ENCODE results near the gene KRT8.

DNA sequence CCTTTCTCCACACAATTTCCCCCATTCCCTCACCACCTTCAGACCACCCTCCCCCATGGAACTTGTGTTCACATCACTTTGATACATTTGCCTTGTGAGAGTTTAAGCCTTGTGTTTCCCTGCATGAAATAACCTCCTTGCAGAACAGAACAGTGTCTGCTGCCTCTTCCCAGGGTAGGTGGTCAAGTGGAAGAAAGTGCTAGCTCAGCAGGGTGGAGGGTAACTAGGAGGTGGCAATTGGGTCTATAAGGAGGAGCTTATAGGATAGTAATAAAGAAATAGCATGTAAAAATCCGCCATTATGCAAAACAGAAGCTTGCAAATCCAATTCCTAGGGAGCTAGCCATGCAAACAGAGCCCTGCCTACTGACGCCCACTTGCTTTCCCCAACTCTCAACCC lies 13.9 kb upstream of the KRT8 start:
- no peak for TF ChIP-seq POLR2A (IDR thresholded peaks at IDR 0.05)
- TF ChIP-seq, protein P1, sequence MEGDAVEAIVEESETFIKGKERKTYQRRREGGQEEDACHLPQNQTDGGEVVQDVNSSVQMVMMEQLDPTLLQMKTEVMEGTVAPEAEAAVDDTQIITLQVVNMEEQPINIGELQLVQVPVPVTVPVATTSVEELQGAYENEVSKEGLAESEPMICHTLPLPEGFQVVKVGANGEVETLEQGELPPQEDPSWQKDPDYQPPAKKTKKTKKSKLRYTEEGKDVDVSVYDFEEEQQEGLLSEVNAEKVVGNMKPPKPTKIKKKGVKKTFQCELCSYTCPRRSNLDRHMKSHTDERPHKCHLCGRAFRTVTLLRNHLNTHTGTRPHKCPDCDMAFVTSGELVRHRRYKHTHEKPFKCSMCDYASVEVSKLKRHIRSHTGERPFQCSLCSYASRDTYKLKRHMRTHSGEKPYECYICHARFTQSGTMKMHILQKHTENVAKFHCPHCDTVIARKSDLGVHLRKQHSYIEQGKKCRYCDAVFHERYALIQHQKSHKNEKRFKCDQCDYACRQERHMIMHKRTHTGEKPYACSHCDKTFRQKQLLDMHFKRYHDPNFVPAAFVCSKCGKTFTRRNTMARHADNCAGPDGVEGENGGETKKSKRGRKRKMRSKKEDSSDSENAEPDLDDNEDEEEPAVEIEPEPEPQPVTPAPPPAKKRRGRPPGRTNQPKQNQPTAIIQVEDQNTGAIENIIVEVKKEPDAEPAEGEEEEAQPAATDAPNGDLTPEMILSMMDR (IDR thresholded peaks at IDR 0.05): no peak

Measured in lower leg skin (tissue), 3 donors.